H9 (cell line): Measurements from ENCODE around the gene FSIP1. TPM values are rescaled to one million over a fixed set of nuclear protein-coding genes. Genes with fewer than 3 reads are reported as not detected.

Experiments used
- DNase-seq: peaks from one replicate; pipeline ENCODE4 v3.0.0-alpha.2; 2017
- H2AFZ ChIP-seq: one replicate; pipeline ENCODE4 v1.6.1; 2013; ENCODE audit warnings: mild to moderate bottlenecking, low read length, control low read depth, moderate library complexity
- H2AK5ac ChIP-seq: 2 replicates; pipeline ENCODE4 v1.6.1; 2013; ENCODE audit warnings: low read length, control low read depth, mixed read lengths; ENCODE audit not compliant: insufficient read length
- H2BK120ac ChIP-seq: one replicate; pipeline ENCODE4 v1.6.1; 2013; ENCODE audit warnings: low read depth, mild to moderate bottlenecking, low read length, control low read depth, inconsistent platforms; ENCODE audit not compliant: poor library complexity, severe bottlenecking
- H2BK12ac ChIP-seq: 2 replicates; pipeline ENCODE4 v1.6.1; 2013; ENCODE audit warnings: low read length, control low read depth, mixed read lengths, low read depth; ENCODE audit not compliant: insufficient read length
- H2BK15ac ChIP-seq: 2 replicates; pipeline ENCODE4 v1.6.1; 2013; ENCODE audit warnings: low read depth, low read length, control low read depth
- H2BK20ac ChIP-seq: one replicate; pipeline ENCODE4 v1.6.1; 2013; ENCODE audit warnings: low read depth, mild to moderate bottlenecking, low read length, control low read depth, inconsistent platforms; ENCODE audit not compliant: poor library complexity, severe bottlenecking
- H2BK5ac ChIP-seq: 2 replicates; pipeline ENCODE4 v1.6.1; 2013; ENCODE audit warnings: low read length, control low read depth, mixed read lengths; ENCODE audit not compliant: insufficient read length
- H3K14ac ChIP-seq: 2 replicates; pipeline ENCODE4 v1.6.1; 2013; ENCODE audit warnings: low read length, control low read depth; ENCODE audit not compliant: insufficient read depth
- H3K18ac ChIP-seq: 2 replicates; pipeline ENCODE4 v1.6.1; 2013; ENCODE audit warnings: low read depth, mild to moderate bottlenecking, mixed read lengths, low read length, control low read depth; ENCODE audit not compliant: insufficient read length
- H3K23ac ChIP-seq: 2 replicates; pipeline ENCODE4 v1.6.1; 2013; ENCODE audit warnings: low read length, control low read depth, mixed read lengths, low read depth; ENCODE audit not compliant: insufficient read length
- H3K23me2 ChIP-seq: 2 replicates; pipeline ENCODE4 v1.6.1; 2013; ENCODE audit warnings: low read depth, mild to moderate bottlenecking, mixed read lengths, low read length, control low read depth; ENCODE audit not compliant: insufficient read length, poor library complexity, severe bottlenecking
- H3K27ac ChIP-seq: 2 replicates; pipeline ENCODE4 v1.5.1; 2013; ENCODE audit warnings: low read length, control low read depth, mixed read lengths, low read depth; ENCODE audit not compliant: insufficient read length
- H3K27me3 ChIP-seq: 2 replicates; pipeline ENCODE4 v1.6.1; 2013; ENCODE audit warnings: low read length, control low read depth, inconsistent platforms; ENCODE audit not compliant: insufficient read depth
- H3K4ac ChIP-seq: 2 replicates; pipeline ENCODE4 v1.6.1; 2013; ENCODE audit warnings: low read depth, mild to moderate bottlenecking, control low read depth, inconsistent platforms, low read length, moderate library complexity
- H3K4me1 ChIP-seq: 2 replicates; pipeline ENCODE4 v1.6.1; 2013; ENCODE audit warnings: low read length, control low read depth, inconsistent platforms; ENCODE audit not compliant: insufficient read depth
- H3K4me2 ChIP-seq: 2 replicates; pipeline ENCODE4 v1.6.1; 2013; ENCODE audit warnings: low read length, control low read depth, mixed read lengths; ENCODE audit not compliant: insufficient read length, insufficient read depth
- H3K56ac ChIP-seq: 2 replicates; pipeline ENCODE4 v1.6.1; 2013; ENCODE audit warnings: low read depth, mild to moderate bottlenecking, mixed read lengths, low read length, control low read depth; ENCODE audit not compliant: insufficient read length
- H3K79me1 ChIP-seq: 2 replicates; pipeline ENCODE4 v1.6.1; 2013; ENCODE audit warnings: low read depth, mild to moderate bottlenecking, moderate library complexity, low read length, control low read depth, inconsistent platforms; ENCODE audit not compliant: insufficient read depth, poor library complexity, severe bottlenecking
- H3K79me2 ChIP-seq: 2 replicates; pipeline ENCODE4 v1.6.1; 2013; ENCODE audit warnings: low read length, control low read depth, inconsistent platforms; ENCODE audit not compliant: insufficient read depth
- H3K9ac ChIP-seq: 2 replicates; pipeline ENCODE4 v1.6.1; 2013; ENCODE audit warnings: low read length, control low read depth, mixed read lengths; ENCODE audit not compliant: insufficient read length; ENCODE audit errors: extremely low read depth
- H3K9me3 ChIP-seq: one replicate; pipeline ENCODE4 v1.6.1; 2013; ENCODE audit warnings: low read depth, low read length, inconsistent platforms; ENCODE audit not compliant: control insufficient read depth
- H3T11ph ChIP-seq: one replicate; pipeline ENCODE4 v1.6.1; 2013; ENCODE audit warnings: mild to moderate bottlenecking, low read length, control low read depth, inconsistent platforms
- H4K20me1 ChIP-seq: one replicate; pipeline ENCODE4 v1.6.1; 2013; ENCODE audit not compliant: control insufficient read depth, insufficient read length, insufficient read depth
- H4K5ac ChIP-seq: 2 replicates; pipeline ENCODE4 v1.6.1; 2013; ENCODE audit warnings: low read depth, mild to moderate bottlenecking, mixed read lengths, low read length, control low read depth; ENCODE audit not compliant: insufficient read length
- H4K8ac ChIP-seq: replicated peaks from 2 replicates; pipeline ENCODE4 v1.6.1; 2013; ENCODE audit warnings: low read length, control low read depth, mixed read lengths, low read depth; ENCODE audit not compliant: insufficient read length
- H4K91ac ChIP-seq: 2 replicates; pipeline ENCODE4 v1.6.1; 2013; ENCODE audit warnings: low read depth, mild to moderate bottlenecking, moderate library complexity, mixed read lengths, low read length, control low read depth; ENCODE audit not compliant: insufficient read length
- H3K27ac Mint-ChIP-seq, 3 experiments: 2 replicates in 2 of 3; 3 replicates in 1 of 3; pipeline ENCODE4 v1.8.0; 2020 to 2021; ENCODE audit warnings: mixed read lengths in 3 of 3, mild to moderate bottlenecking in 1 of 3, moderate library complexity in 1 of 3
- H3K27me3 Mint-ChIP-seq: 2 replicates; pipeline ENCODE4 v1.8.0; 2021; ENCODE audit warnings: low read depth, mild to moderate bottlenecking, moderate library complexity, mixed read lengths
- H3K36me3 Mint-ChIP-seq, 3 experiments: 2 replicates in 2 of 3; 3 replicates in 1 of 3; pipeline ENCODE4 v1.8.0; 2020 to 2021; ENCODE audit warnings: low read depth in 3 of 3, mixed read lengths in 3 of 3; ENCODE audit not compliant: insufficient read depth in 1 of 3
- H3K4me1 Mint-ChIP-seq, 2 experiments: 2 replicates each; pipeline ENCODE4 v1.8.0; 2020; ENCODE audit warnings: mixed read lengths in 2 of 2
- H3K4me3 Mint-ChIP-seq, 2 experiments: 2 replicates in 1 of 2; 3 replicates in 1 of 2; pipeline ENCODE4 v1.8.0; 2020 to 2021; ENCODE audit warnings: mild to moderate bottlenecking in 2 of 2, mixed read lengths in 2 of 2, moderate library complexity in 1 of 2
- H3K9me3 Mint-ChIP-seq, 2 experiments: 2 replicates in 1 of 2; 3 replicates in 1 of 2; pipeline ENCODE4 v1.8.0; 2020; ENCODE audit warnings: mild to moderate bottlenecking in 2 of 2, mixed read lengths in 2 of 2, moderate library complexity in 1 of 2
- CTCF ChIP-seq: fragments of 200-600 bp; sonication (generic); conservative IDR thresholded peaks from 3 replicates; pipeline ENCODE4 v1.8.0; 2021; ENCODE audit warnings: antibody characterized with exemption, mild to moderate bottlenecking
- WGBS: extraction: QIAGEN DNeasy Blood & Tissue Kit; methylation state at CpG from one replicate; pipeline ENCODE4 v1.1.7; 2013; ENCODE audit warnings: missing lambda C conversion rate, low lambda C conversion rate, mixed read lengths; ENCODE audit not compliant: insufficient read length; ENCODE audit errors: extremely low coverage; 5-methylcytosine and 5-hydroxymethylcytosine counted together
- total RNA-seq: library from RNA; stranded (reverse); gene quantifications from 2 replicates; pipeline ENCODE4 v1.2.1, GENCODE V29; 2021

Gene FSIP1
- total RNA-seq, 1 experiment from 2014 or later, result 0.96 TPM

- no peak for TF ChIP-seq CTCF
- Histone ChIP-seq H3K79me2 (no peaks in the 10 kb centered on the region), H3K4me2 (no peak overlapping the region), H4K20me1 (no peaks in the 10 kb centered on the region), H4K5ac (no peak overlapping the region), H2BK15ac (no peak overlapping the region), H3K14ac (no peak overlapping the region), H2BK20ac (no peak overlapping the region), H2BK5ac (no peak overlapping the region), H2BK12ac (no peak overlapping the region), H3K23ac (no peak overlapping the region), H4K91ac (no peak overlapping the region), H3T11ph (no peak overlapping the region), H3K9ac (no peak overlapping the region), H3K18ac (no peak overlapping the region), H3K27me3 (no peaks in the 10 kb centered on the region), H4K8ac (no peak overlapping the region), H3K9me3 (no peaks in the 10 kb centered on the region), H3K56ac (no peak overlapping the region), H3K23me2 (no peaks in the 10 kb centered on the region), H3K4me1 (no peaks in the 10 kb centered on the region), H2AK5ac (no peak overlapping the region), H3K79me1 (no peaks in the 10 kb centered on the region), H3K4ac (no peak overlapping the region), H2AFZ (no peak overlapping the region), H3K27ac (no peak overlapping the region), H2BK120ac (no peak overlapping the region)
- no peak for DNase-seq
- no peaks in the 10 kb centered on the region for H3K9me3 Mint-ChIP-seq
- no CpG with 5 or more reads among the region's 4 CpGs for WGBS
- H3K27me3 Mint-ChIP-seq, result no peaks in the 10 kb centered on the region
- H3K27ac Mint-ChIP-seq, result no peak overlapping the region
- no peaks in the 10 kb centered on the region; a peak in 1 of 7 replicates for H3K36me3 Mint-ChIP-seq
- H3K4me3 Mint-ChIP-seq, result no peak overlapping the region
- H3K4me1 Mint-ChIP-seq, result no peaks in the 10 kb centered on the region
Measured at GRCh38 chr15:39729500-39729899, 53.1 kb downstream of the FSIP1 start.
